Upper lobe of right lung (tissue), 1 donor: ENCODE data around the gene DHRS12. TPM values are rescaled to one million over a fixed set of nuclear protein-coding genes. Genes with fewer than 3 reads are reported as not detected.
A peak's percentile ranks its signal among the peaks of the same experiment; 100 is the strongest.

Source experiments
- ATAC-seq: fragments of 200-7000 bp; cut with Tn5 transposase; one replicate; pipeline ENCODE4 v1.9.1; 2020; ENCODE audit warnings: mild to moderate bottlenecking, moderate library complexity
- DNase-seq: peaks from one replicate; pipeline ENCODE4 v3.0.0-alpha.2; 2020
- H3K27ac ChIP-seq: fragments of 200-600 bp; one replicate; pipeline ENCODE4 v1.8.0; 2022
- H3K27me3 ChIP-seq: fragments of 200-600 bp; one replicate; pipeline ENCODE4 v1.8.0; 2022; ENCODE audit warnings: mild to moderate bottlenecking
- H3K36me3 ChIP-seq: fragments of 200-600 bp; one replicate; pipeline ENCODE4 v1.8.0; 2022
- H3K4me1 ChIP-seq: fragments of 200-600 bp; one replicate; pipeline ENCODE4 v1.8.0; 2022
- H3K4me3 ChIP-seq: fragments of 200-600 bp; one replicate; pipeline ENCODE4 v1.8.0; 2022; ENCODE audit warnings: mild to moderate bottlenecking
- H3K9me3 ChIP-seq: fragments of 200-600 bp; one replicate; pipeline ENCODE4 v1.8.0; 2022
- CTCF ChIP-seq: fragments of 200-600 bp; IDR thresholded peaks from one replicate; pipeline ENCODE4 v1.8.0; 2022; ENCODE audit warnings: antibody characterized with exemption
- intact Hi-C: fragments of 100-400 bp; cut with DNase I; formaldehyde crosslinking; loops from one replicate; pipeline ENCODE4 v1.11.0; 2022
- total RNA-seq: library from RNA; stranded (reverse); fragmentation: NEBNext Ultra II Directional; extraction: Animal tissue kit (Norgen Biotek cat#: 25700); gene quantifications from one replicate; pipeline ENCODE4 v1.2.1, GENCODE V29; 2021
- donor health status: DM: no; HTN: yes; CAD: no; lungs with severe emphysema.

Gene DHRS12
- total RNA-seq, 1 donor from 2014 or later: 14.9 TPM

GRCh38 chr13:51770681-51771417 is 33.1 kb downstream of the DHRS12 start:
- Histone ChIP-seq H3K27me3 (no peaks in the 10 kb centered on the region), H3K4me3 (no peak overlapping the region), H3K4me1 (no peaks in the 10 kb centered on the region), H3K36me3 (peaks cover 6% of the 10 kb centered on the region), H3K9me3 (no peaks in the 10 kb centered on the region), H3K27ac (peak overlapping the region; percentile 24)
- intact Hi-C loops: no loop called here
- DNase-seq (no peak), ATAC-seq (peak; percentile 20)
- no peak for TF ChIP-seq CTCF

GRCh38 chr13:51770160-51770559 is 33.8 kb downstream of the DHRS12 start:
- H3K4me1 ChIP-seq: peaks cover 2% of the 10 kb centered on the region
- DNase-seq: no peak
- intact Hi-C loops: no loop called here
- no peak for ATAC-seq
- peaks cover 6% of the 10 kb centered on the region for H3K36me3 ChIP-seq
- H3K27me3 ChIP-seq: no peaks in the 10 kb centered on the region
- H3K27ac ChIP-seq: peak overlapping the region; percentile 24
- no peak overlapping the region for H3K4me3 ChIP-seq
- H3K9me3 ChIP-seq: no peaks in the 10 kb centered on the region
- TF ChIP-seq CTCF: no peak

GRCh38 chr13:51769455-51770127 is 34.4 kb downstream of the DHRS12 start:
- peak; percentile 83 for ATAC-seq
- Histone ChIP-seq H3K36me3 (peaks cover 6% of the 10 kb centered on the region), H3K27ac (peak overlapping the region; percentile 66), H3K9me3 (no peaks in the 10 kb centered on the region), H3K4me3 (no peak overlapping the region), H3K27me3 (no peaks in the 10 kb centered on the region), H3K4me1 (peaks cover 7% of the 10 kb centered on the region)
- peak; percentile 78 for DNase-seq
- no peak for TF ChIP-seq CTCF
- intact Hi-C loops: no loop called here

- H3K9me3 ChIP-seq: no peaks in the 10 kb centered on the region
- no peak overlapping the region for H3K4me3 ChIP-seq
- peaks cover 14% of the 10 kb centered on the region for H3K4me1 ChIP-seq
- DNase-seq (no peak), ATAC-seq (no peak)
- intact Hi-C loops: no loop called here
- no peak overlapping the region for H3K27ac ChIP-seq
- H3K36me3 ChIP-seq: peaks cover 6% of the 10 kb centered on the region
- H3K27me3 ChIP-seq: no peaks in the 10 kb centered on the region
- no peak for TF ChIP-seq CTCF
Measured at GRCh38 chr13:51768976-51769375, 35.0 kb downstream of the DHRS12 start.

- peaks cover 15% of the 10 kb centered on the region for H3K4me1 ChIP-seq
- intact Hi-C loops: no loop called here
Measured at GRCh38 chr13:51768378-51768921, 35.5 kb downstream of the DHRS12 start.

More at GRCh38 chr13:51768378-51768921, 35.5 kb downstream of the DHRS12 start:
- Histone ChIP-seq H3K36me3 (peaks cover 6% of the 10 kb centered on the region), H3K27me3 (no peaks in the 10 kb centered on the region), H3K27ac (no peak overlapping the region), H3K4me3 (no peak overlapping the region), H3K9me3 (no peaks in the 10 kb centered on the region)
- ATAC-seq (no peak), DNase-seq (no peak)
- TF ChIP-seq CTCF: no peak
